GM20431 (cell line): ENCODE data around the gene MAGEA11.
"Not testable (repeated sequence)": the region's sequence is repeated elsewhere in the genome, so short reads cannot be mapped to it uniquely, and the experiment has no call there.

Experiments used
- in situ Hi-C: fragments of 300-500 bp; cut with MseI, MboI; formaldehyde crosslinking; loops from one replicate; pipeline ENCODE4 v1.15.0; 2020; ENCODE audit warnings: low sequenced_read_pairs; ENCODE audit not compliant: unreplicated experiment

The MAGEA11 gene

GRCh38 chrX:149716632-149717031 lies 4.8 kb downstream of the MAGEA11 start:
- in situ Hi-C loops, result no loop called here

GRCh38 chrX:149717803-149718202 lies 5.9 kb downstream of the MAGEA11 start:
- in situ Hi-C loops, result no loop called here

DNA sequence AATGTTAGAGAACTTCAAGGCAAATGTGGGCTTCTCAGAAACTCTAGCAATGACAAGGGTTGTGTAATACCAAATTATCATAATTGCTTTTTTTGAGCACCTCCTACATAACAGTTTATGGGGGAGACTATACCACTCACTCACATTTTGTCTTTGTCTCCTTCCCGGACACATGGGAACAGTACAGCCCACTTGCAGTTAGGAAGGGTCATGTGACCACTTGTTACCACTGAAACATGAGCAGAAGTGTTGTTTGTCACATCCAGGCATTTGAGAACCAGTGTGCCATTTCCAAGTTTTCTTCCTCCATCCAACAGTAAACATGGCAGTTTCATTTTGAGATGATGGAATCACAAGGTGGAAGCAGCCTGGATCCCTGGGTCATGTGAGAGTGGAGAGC lies 6.9 kb downstream of the MAGEA11 start:
- in situ Hi-C loops, result no loop called here

DNA sequence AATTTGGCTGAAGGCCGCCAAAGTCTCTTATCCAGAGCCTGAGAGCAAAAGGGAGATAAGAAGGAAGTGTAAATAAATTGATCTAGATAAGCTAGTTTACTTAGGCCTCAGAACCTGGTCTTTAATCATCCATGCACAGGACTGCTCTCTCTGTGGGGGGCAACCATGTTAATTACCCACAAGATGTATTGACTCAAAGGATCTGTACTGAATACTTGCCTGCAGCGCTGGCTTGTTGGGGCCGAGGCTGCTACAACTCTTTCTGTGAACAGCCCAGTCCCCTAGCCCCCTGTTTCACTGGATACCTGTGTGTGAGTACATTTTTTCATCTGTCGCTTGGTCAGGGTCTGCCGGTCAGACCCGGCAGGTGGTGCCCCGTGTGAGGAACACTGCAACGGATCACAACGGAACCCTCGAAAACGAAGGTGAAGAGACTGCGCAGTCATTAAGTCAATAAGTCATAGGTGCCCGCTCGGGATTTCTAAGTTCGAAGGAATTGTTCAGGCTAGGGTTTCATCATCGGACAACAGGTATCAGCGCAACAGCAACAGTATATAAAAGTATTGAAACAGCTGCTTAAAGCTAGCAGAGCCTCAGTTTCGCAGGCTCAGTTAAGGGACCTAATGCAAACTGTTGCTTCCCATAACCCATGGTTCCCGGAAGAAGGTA lies 8.3 kb downstream of the MAGEA11 start:
- in situ Hi-C loops, result no loop called here

DNA sequence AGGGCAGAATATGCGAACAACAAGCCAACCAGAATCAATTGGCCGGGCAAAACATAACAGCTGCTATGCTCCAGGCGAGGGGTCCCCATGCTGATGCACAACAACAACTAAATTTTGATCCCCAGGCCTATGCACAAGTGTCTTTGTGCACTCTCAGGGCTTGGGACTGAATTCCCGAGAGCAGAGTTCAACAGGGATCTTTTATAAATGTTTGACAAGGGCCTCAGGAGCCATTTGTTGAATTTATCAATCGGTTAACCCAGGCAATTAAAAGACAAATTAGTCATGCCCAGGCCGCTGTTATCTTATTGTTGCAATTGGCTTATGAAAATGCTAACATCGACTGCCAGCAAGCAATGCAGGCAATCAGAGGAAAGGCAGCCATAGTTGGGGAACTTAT lies 9.4 kb downstream of the MAGEA11 start:
- in situ Hi-C loops, result not testable (repeated sequence)

DNA sequence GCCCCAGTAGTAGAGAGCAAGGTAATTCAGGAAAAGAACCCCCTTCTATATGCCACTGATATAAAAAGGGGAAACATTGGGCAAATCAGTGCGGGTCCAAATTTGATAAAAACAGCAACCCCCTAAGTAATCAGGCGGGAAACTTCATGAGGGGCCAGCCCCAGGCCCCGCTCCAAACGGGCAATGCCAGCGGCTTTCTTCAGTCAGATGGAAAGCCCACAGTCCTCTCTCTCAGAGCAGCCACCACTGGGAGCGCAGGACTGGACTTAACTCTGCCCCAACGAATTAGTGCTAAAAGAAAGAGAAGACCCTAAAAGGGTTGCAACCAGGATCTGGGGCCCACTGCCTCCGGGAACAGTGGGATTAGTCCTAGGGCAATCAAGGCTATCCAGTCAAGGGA lies 9.9 kb downstream of the MAGEA11 start:
- in situ Hi-C loops, result no loop called here

DNA sequence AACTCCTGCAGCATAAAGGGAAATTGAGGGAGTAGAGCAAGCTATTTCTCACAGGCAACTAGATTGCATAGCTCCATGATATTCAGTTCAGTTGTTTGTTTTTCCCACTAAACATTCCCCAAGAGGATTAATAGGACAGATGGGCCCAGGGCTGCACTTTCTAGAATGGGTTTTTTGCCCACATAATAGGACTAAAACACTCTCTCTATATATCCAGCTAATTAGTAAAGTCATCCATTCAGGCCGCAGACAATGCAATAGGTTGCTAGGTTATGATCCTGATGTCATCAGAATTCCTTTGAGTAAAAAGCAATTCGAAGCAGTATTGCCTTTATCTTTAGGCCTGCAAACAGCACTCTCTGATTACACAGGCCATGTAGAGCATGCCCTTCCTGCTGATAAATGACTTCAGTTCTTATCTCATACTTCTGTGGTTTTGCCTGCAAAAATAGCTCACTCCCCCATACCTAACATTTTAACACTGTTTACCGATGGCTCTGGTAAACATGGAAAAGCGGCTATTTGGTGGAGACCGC lies 11.8 kb downstream of the MAGEA11 start:
- in situ Hi-C loops, result not testable (repeated sequence)

GRCh38 chrX:149727308-149727707 lies 15.4 kb downstream of the MAGEA11 start:
- in situ Hi-C loops, result not testable (repeated sequence)

DNA sequence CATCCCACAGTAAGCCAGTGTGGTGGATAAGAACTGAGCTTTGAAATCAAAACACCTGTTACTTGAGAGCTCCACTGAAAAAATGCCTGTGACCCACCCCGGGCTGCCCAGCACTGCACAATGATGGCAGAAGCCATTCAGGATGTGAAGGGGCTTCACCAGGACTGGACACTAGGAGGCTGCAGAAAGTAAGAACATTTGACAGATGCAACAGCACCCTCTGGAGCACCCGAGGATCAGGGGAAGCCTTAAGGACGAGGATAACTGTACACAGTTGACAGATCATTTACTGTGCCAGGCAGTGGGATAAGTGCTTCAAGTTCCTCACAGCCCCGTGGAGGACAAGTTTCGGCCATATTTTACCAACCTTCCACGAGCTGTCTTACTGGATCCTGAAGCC lies 30.4 kb downstream of the MAGEA11 start:
- in situ Hi-C loops, result not testable (repeated sequence)

DNA sequence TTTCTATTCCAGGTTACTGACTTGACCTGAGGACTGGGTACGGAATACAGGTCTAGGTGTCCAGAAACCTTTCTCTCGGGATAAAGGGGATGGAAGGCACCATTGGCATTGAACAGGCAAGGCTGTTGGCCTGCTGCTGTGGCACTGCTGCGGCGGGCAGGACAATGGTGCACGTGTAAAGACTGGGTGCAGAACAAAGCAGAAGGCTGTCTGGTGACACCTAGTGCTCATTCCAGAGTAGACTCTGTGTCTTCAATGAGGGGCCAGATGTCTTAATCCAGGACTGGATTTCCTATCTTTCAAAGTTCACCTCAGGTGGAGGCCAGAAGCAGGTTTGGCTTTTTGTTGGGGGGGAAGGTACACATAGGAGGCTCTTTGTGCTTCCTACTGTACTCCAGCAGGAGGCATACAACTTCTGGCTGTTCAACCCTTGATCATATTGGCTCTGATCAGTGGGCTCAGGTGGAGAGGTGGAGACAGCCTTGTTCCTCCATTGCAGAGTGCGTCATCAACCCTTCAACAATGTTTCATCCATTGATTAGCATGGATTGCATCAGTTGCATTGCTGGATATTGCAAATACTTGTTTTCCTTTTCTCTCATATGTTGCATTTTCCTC lies 34.6 kb downstream of the MAGEA11 start:
- in situ Hi-C loops, result not testable (repeated sequence)

- in situ Hi-C loops, result no loop called here
Measured at GRCh38 chrX:149757206-149758067, 45.6 kb downstream of the MAGEA11 start.

DNA sequence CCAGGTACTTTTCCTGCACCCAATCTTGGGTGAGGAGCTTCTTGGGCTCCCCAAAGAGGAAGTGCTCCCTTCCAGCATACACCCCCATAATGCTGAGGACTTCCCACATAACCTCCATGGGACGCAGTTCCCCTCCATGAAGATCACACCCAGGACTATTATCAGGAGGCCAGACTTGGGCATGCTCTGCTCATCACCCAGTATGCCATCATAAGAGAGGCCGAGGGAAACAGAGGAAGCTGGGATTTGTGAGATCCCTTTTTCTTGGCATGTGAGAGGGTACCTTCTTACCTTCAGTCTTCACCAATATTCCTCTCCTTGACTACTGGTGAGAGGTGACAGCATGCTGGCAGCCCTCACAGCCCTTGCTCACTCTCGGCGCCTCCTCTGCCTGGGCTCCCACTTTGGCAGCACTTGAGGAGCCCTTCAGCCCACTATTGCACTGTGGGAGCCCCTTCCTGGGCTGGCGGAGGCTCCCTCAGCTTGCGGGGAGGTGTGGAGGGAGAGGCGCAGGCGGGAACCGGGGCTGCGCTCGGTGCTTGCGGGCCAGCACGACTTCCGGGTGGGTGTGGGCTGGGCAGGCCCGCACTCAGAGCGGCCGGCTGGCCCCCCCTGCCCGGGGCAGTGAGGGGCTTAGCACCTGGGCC lies 46.3 kb downstream of the MAGEA11 start:
- in situ Hi-C loops, result no loop called here

DNA sequence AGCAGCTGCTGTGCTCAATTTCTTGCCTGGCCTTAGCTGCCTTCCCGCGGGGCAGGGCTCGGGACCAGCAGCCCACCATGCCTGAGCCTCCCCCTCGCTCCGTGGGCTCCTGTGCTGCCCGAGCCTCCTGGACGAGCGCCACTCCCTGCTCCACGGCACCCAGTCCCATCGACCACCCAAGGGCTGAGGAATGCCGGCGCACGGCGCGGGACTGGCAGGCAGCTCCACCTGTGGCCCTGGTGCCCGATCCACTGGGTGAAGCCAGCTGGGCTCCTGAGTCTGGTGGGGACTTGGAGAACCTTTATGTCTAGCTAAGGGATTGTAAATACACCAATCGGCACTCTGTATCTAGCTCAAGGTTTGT lies 46.8 kb downstream of the MAGEA11 start:
- in situ Hi-C loops, result not testable (repeated sequence)

GRCh38 chrX:149759824-149760223 lies 48.0 kb downstream of the MAGEA11 start:
- in situ Hi-C loops, result no loop called here

DNA sequence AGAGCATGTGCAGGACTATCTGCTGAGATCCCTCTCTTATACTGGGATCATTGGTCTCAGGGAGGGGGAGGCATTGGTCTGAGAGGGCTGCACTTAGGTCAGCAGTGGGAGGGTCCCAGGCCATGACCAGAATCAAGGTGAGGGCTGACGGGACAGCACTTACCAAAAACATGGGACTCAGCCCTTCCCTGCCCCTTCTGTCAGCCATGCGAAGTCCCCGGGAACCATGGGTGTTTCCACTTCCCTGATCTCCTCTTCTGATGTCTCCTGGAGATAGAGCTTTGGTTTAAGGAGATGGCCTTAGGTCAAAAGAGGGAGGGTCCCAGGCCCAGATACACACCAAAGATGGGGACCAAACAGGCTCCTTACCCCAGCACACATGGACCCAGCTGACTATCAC lies 49.1 kb downstream of the MAGEA11 start:
- in situ Hi-C loops, result no loop called here

DNA sequence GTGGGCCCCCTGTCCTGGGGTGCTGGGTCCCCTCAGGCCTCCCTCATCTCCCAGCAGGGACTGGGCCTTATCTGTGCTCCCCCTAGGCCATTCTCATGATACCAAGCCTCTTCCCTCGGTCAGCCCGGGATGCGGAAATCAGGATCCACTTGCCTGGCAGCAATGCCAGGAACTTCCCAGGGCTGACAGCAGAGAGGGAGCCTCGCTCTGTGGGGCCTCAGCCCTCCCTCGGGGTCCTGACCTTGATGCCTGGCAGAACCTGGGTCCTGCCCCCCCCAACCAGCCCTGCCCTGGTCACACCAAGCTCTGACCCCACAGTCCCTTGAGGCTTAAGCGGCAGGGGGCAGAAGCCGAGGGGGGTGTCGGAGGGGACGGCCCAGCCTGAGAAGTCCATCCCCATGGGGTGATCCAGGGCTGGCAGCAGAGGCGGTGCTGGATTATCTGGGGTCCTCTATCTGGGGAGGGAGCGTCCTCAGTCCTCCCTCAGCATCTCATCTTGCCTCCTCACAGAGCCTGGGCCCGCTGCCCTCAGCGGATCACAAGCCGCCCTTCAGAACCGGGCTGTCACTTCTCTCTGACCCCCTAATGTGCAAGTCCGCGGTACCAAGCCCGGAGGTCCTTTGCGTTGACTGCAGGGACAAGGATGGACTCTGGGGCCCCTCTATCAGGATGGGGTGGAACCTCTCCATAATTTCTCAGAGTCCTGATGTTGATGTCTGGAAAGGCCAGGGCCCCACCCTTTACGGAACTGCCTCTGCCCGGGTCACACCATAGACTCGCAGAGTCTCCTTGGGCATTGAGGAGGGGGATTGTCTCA lies 50.2 kb downstream of the MAGEA11 start:
- in situ Hi-C loops, result not testable (repeated sequence)

- in situ Hi-C loops, result no loop called here
Measured at GRCh38 chrX:149762696-149763614, 51.1 kb downstream of the MAGEA11 start.
